CD4-positive, CD25-positive, alpha-beta regulatory T cell (primary cell): ENCODE measurements around the gene LGALS3. TPM values are rescaled to one million over a fixed set of nuclear protein-coding genes. Genes with fewer than 3 reads are reported as not detected.

Source experiments
- polyA plus RNA-seq, 4 donors: library from polyadenylated mRNA; unstranded; fragments of 300-500 nt; fragmentation: Illumina TruSeq; gene quantifications; one replicate each; pipeline ENCODE4 v1.2.3, GENCODE V29; 2021
- total RNA-seq: library from RNA; stranded (reverse); gene quantifications from one replicate; pipeline ENCODE4 v1.2.3, GENCODE V29; 2022

Gene LGALS3
- total and polyA plus RNA-seq, 5 donors from 2014 or later: 58.6 to 313 (median 182) TPM

Other genes starting within 250 kb of the LGALS3 start
- gene GCH1, start 226.4 kb upstream of the LGALS3 start, total RNA-seq: 53.9 TPM
- 10 to 100 TPM; 41.8 to 63.0 (median 45.8) TPM for gene GCH1, start 226.4 kb upstream of the LGALS3 start, polyA plus RNA-seq
- 4.7 TPM for gene WDHD1, start 102.2 kb upstream of the LGALS3 start, total RNA-seq
- gene WDHD1, start 102.2 kb upstream of the LGALS3 start, polyA plus RNA-seq: 1 to 10 TPM; 1.7 to 3.3 (median 3.0) TPM
- gene SOCS4, start 102.0 kb upstream of the LGALS3 start, total RNA-seq: 28.5 TPM
- 1 to 10 TPM; 2.5 to 3.8 (median 2.7) TPM for gene SOCS4, start 102.0 kb upstream of the LGALS3 start, polyA plus RNA-seq
- 193 TPM for gene MAPK1IP1L, start 77.6 kb upstream of the LGALS3 start, total RNA-seq
- gene MAPK1IP1L, start 77.6 kb upstream of the LGALS3 start, polyA plus RNA-seq: 100 to 1,000 TPM in 2 of 4 donors, 10 to 100 TPM in 2; 97.1 to 129 (median 101) TPM
- 0.67 TPM for gene DLGAP5, start 62.3 kb downstream of the LGALS3 start, total RNA-seq
- gene DLGAP5, start 62.3 kb downstream of the LGALS3 start, polyA plus RNA-seq: 1 to 10 TPM; 1.2 to 4.1 (median 2.1) TPM
- gene FBXO34, start 142.2 kb downstream of the LGALS3 start, total RNA-seq: 32.4 TPM
- gene FBXO34, start 142.2 kb downstream of the LGALS3 start, polyA plus RNA-seq: 10 to 100 TPM; 28.8 to 41.6 (median 33.4) TPM